PC-3 (cell line): Measurements from ENCODE around the gene UGT3A1.

ENCODE experiments used
- EZH2phosphoT487 ChIP-seq: fragments of 300-600 bp; sonication (generic); IDR thresholded peaks from 2 replicates; pipeline ENCODE4 v1.6.1; 2018; ENCODE audit warnings: mild to moderate bottlenecking, antibody characterized with exemption, low read length, borderline replicate concordance
- TF ChIP-seq, protein P1 (sequence below): fragments of 300-600 bp; sonication (generic); conservative IDR thresholded peaks from 2 replicates; pipeline ENCODE4 v1.5.1; 2017; ENCODE audit warnings: antibody characterized with exemption, low read depth, mild to moderate bottlenecking, low read length

DNA sequence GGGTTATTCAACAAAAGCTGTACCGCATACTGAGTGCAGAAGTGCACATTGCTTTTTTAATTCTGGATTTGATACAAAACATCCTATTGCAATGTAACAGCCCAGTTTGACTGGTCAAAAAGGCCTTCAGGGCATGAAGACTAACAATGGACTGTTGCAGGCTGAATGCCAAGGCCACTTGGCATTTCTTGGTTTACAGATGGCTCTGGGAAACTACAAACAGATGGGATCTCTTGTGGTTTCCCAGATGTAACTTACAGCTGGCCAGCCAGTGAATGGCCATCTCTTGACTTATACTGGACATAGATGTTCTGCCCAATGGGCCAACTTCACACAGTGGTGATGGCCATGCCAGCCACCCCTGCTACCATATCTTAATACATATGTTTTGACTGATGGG lies 38.7 kb upstream of the UGT3A1 start:
- TF ChIP-seq, protein P1, sequence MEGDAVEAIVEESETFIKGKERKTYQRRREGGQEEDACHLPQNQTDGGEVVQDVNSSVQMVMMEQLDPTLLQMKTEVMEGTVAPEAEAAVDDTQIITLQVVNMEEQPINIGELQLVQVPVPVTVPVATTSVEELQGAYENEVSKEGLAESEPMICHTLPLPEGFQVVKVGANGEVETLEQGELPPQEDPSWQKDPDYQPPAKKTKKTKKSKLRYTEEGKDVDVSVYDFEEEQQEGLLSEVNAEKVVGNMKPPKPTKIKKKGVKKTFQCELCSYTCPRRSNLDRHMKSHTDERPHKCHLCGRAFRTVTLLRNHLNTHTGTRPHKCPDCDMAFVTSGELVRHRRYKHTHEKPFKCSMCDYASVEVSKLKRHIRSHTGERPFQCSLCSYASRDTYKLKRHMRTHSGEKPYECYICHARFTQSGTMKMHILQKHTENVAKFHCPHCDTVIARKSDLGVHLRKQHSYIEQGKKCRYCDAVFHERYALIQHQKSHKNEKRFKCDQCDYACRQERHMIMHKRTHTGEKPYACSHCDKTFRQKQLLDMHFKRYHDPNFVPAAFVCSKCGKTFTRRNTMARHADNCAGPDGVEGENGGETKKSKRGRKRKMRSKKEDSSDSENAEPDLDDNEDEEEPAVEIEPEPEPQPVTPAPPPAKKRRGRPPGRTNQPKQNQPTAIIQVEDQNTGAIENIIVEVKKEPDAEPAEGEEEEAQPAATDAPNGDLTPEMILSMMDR, result no peak
- TF ChIP-seq EZH2phosphoT487, result no peak
